Measurements from ENCODE around the gene ANTXR1. TPM values are rescaled to one million over a fixed set of nuclear protein-coding genes. Genes with fewer than 3 reads are reported as not detected.

ANTXR1 gene
- total and polyA plus RNA-seq, 5 donors from 2014 or later = not detected

DNA sequence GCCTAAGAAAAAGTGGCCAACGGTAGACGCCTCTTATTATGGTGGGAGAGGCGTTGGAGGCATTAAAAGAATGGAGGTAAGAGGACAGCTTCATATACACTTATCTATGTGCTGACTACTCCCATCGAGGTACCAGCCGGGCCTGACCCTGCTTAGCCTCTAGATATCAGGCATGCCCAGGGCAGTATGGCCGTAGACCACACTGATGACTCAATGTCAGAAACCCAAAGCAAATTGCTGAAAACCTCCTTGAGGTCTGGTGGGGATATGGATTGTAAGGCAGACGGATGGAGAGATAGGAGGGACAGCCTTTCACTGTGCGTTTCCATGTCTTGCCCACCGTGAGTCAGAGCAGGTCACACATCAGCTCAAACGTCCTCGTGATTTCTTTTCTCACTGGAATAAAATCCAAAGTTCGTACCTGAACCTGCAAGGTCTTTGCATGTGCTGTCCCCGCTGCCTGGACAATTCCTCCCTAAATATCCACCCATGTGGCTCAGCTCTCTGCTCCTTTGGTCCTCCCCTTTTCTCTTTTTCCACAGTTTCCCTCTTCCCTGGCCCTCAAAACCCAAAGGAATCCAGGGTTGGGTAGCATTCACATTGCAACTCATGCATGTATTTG, 168.9 kb downstream of the ANTXR1 start:
- H3K27me3 ChIP-seq (ENCODE audit: control insufficient read depth, insufficient read depth, low read length) = peaks cover 2% of the 10 kb centered on the region
- no peak overlapping the region for H3K4me3 ChIP-seq (ENCODE audit: low read depth, low read length)
- no peak overlapping the region for H3K27ac ChIP-seq (ENCODE audit: insufficient read depth, low read length, poor library complexity, severe bottlenecking)
- ATAC-seq (ENCODE audit: low read depth in 2 of 2) (no peak), DNase-seq (no peak)
- H3K36me3 Mint-ChIP-seq = no peaks in the 10 kb centered on the region
- H3K9me3 ChIP-seq (ENCODE audit: control insufficient read depth in 2 of 2, low read length in 2 of 2) = no peaks in the 10 kb centered on the region
- H3K27me3 Mint-ChIP-seq = peaks cover 23% of the 10 kb centered on the region
- no peak overlapping the region for H3K27ac Mint-ChIP-seq
- H3K9me3 Mint-ChIP-seq = no peaks in the 10 kb centered on the region
- no peaks in the 10 kb centered on the region for H3K36me3 ChIP-seq (ENCODE audit: control insufficient read depth, insufficient read depth, low read length)
- no peaks in the 10 kb centered on the region for H3K4me1 Mint-ChIP-seq
- no peaks in the 10 kb centered on the region for H3K4me1 ChIP-seq (ENCODE audit: control insufficient read depth, insufficient read depth, low read length, poor library complexity, severe bottlenecking)
- H3K4me3 Mint-ChIP-seq = no peak overlapping the region

DNA sequence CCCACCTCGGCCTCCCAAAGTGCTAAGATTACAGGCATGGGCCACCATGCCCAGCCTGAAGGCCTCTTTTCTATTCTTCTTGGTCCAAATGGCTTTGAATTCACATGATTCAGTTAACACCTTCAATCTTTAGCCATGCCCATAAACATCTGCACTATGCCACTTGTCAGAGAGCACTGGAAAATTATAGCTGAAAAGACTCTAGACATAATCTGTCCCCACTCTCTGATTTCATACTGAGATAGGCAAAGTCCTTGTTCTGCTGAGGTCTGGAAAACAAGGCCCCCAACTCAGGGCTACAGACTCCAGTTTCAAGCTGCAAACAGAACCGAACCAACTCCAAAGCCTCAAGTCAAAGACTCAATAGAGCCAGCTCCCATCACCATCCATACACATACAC, 170.7 kb downstream of the ANTXR1 start:
- no peaks in the 10 kb centered on the region for H3K4me1 ChIP-seq (ENCODE audit: control insufficient read depth, insufficient read depth, low read length, poor library complexity, severe bottlenecking)
- DNase-seq (no peak), ATAC-seq (ENCODE audit: low read depth in 2 of 2) (no peak)
- H3K27me3 ChIP-seq (ENCODE audit: control insufficient read depth, insufficient read depth, low read length) = no peaks in the 10 kb centered on the region
- H3K4me3 ChIP-seq (ENCODE audit: low read depth, low read length) = no peak overlapping the region
- H3K9me3 ChIP-seq (ENCODE audit: control insufficient read depth in 2 of 2, low read length in 2 of 2) = no peaks in the 10 kb centered on the region
- H3K36me3 ChIP-seq (ENCODE audit: control insufficient read depth, insufficient read depth, low read length) = no peaks in the 10 kb centered on the region
- no peak overlapping the region for H3K4me3 Mint-ChIP-seq
- no peaks in the 10 kb centered on the region for H3K9me3 Mint-ChIP-seq
- H3K4me1 Mint-ChIP-seq = no peaks in the 10 kb centered on the region
- no peaks in the 10 kb centered on the region for H3K36me3 Mint-ChIP-seq
- no peak overlapping the region for H3K27ac ChIP-seq (ENCODE audit: insufficient read depth, low read length, poor library complexity, severe bottlenecking)
- H3K27me3 Mint-ChIP-seq = peaks cover 25% of the 10 kb centered on the region
- peak overlapping the region in 1 of 3 donors; percentile 33 for H3K27ac Mint-ChIP-seq

DNA sequence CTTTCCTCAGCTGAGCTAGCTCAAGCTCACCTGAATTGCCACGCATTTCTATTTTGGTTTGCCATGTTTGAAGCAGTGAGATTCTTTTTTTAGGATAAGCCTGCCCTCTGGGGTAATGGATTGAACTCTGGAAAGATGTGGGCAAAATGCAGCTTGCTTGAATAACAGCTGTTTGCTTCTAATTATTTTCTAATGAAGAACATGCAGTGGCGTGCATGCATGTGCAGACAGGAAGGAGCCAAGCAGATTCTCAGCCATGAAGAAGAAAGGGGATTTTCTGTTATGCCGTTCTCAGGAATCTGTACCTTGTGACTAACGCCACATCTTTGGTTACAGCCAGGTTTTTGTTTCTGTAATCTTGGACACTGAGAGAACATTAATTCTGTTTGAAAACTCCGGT, 171.2 kb downstream of the ANTXR1 start:
- Histone ChIP-seq H3K27ac (ENCODE audit: insufficient read depth, low read length, poor library complexity, severe bottlenecking) (no peak overlapping the region), H3K36me3 (ENCODE audit: control insufficient read depth, insufficient read depth, low read length) (no peaks in the 10 kb centered on the region), H3K4me3 (ENCODE audit: low read depth, low read length) (no peak overlapping the region), H3K27me3 (ENCODE audit: control insufficient read depth, insufficient read depth, low read length) (no peaks in the 10 kb centered on the region), H3K9me3 (ENCODE audit: control insufficient read depth in 2 of 2, low read length in 2 of 2) (no peaks in the 10 kb centered on the region), H3K4me1 (ENCODE audit: control insufficient read depth, insufficient read depth, low read length, poor library complexity, severe bottlenecking) (no peaks in the 10 kb centered on the region)
- Mint-ChIP-seq H3K4me3 (no peak overlapping the region), H3K4me1 (no peaks in the 10 kb centered on the region), H3K27me3 (peaks cover 25% of the 10 kb centered on the region), H3K36me3 (no peaks in the 10 kb centered on the region), H3K9me3 (no peaks in the 10 kb centered on the region), H3K27ac (no peak overlapping the region)
- no peak for ATAC-seq (ENCODE audit: low read depth in 2 of 2)
- no peak for DNase-seq

DNA sequence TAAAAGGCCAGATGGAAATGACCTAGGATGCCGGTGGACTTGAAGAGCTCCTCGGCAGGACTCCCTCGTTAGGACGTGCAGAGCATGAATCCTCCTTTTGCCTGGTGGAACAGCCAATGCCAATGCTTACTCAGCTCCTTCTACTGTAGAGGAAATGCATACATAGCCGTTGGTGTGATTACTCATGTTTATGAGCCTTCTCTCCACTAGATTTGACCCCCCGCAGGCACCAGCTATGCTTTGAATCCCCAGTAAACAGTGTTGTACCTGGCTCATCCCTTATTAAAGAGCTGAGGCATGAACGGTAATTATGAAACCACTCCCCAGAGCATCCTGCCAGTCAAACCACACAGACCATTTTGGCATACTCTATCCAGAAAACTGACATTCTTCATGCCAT, 172.8 kb downstream of the ANTXR1 start:
- Histone ChIP-seq H3K4me1 (ENCODE audit: control insufficient read depth, insufficient read depth, low read length, poor library complexity, severe bottlenecking) (no peaks in the 10 kb centered on the region), H3K27me3 (ENCODE audit: control insufficient read depth, insufficient read depth, low read length) (peaks cover 2% of the 10 kb centered on the region), H3K27ac (ENCODE audit: insufficient read depth, low read length, poor library complexity, severe bottlenecking) (no peak overlapping the region), H3K9me3 (ENCODE audit: control insufficient read depth in 2 of 2, low read length in 2 of 2) (no peaks in the 10 kb centered on the region), H3K36me3 (ENCODE audit: control insufficient read depth, insufficient read depth, low read length) (no peaks in the 10 kb centered on the region), H3K4me3 (ENCODE audit: low read depth, low read length) (no peak overlapping the region)
- DNase-seq = no peak
- no peaks in the 10 kb centered on the region for H3K36me3 Mint-ChIP-seq
- no peaks in the 10 kb centered on the region for H3K4me1 Mint-ChIP-seq
- no peak overlapping the region for H3K27ac Mint-ChIP-seq
- ATAC-seq (ENCODE audit: low read depth in 2 of 2) = no peak
- H3K4me3 Mint-ChIP-seq = no peak overlapping the region
- no peaks in the 10 kb centered on the region for H3K9me3 Mint-ChIP-seq
- peaks cover 24% of the 10 kb centered on the region for H3K27me3 Mint-ChIP-seq

DNA sequence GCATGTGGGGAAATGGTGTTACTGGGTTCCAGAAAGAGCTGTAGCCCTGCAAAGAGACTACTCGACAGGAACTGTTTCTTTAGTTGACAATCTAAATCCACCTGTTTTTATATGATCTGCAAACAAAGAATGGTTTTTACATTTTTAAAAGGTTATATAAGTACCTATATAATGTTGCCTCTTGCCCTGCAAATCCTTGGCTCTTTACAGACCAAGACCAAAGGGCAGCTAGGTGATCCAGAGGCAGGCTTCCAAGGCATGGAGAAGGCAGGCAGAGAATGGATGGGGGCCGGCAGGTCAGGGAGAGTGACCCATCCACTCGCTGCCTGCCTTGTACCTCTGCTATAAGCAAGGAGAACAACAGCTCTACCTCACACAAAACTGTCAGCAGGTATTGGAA, 173.6 kb downstream of the ANTXR1 start:
- Mint-ChIP-seq H3K27me3 (peaks cover 19% of the 10 kb centered on the region), H3K4me3 (no peak overlapping the region), H3K27ac (no peak overlapping the region), H3K9me3 (no peaks in the 10 kb centered on the region), H3K4me1 (no peaks in the 10 kb centered on the region), H3K36me3 (no peaks in the 10 kb centered on the region)
- H3K27ac ChIP-seq (ENCODE audit: insufficient read depth, low read length, poor library complexity, severe bottlenecking) = no peak overlapping the region
- H3K4me1 ChIP-seq (ENCODE audit: control insufficient read depth, insufficient read depth, low read length, poor library complexity, severe bottlenecking) = no peaks in the 10 kb centered on the region
- H3K36me3 ChIP-seq (ENCODE audit: control insufficient read depth, insufficient read depth, low read length) = no peaks in the 10 kb centered on the region
- DNase-seq (no peak), ATAC-seq (ENCODE audit: low read depth in 2 of 2) (no peak)
- H3K4me3 ChIP-seq (ENCODE audit: low read depth, low read length) = no peak overlapping the region
- no peaks in the 10 kb centered on the region for H3K9me3 ChIP-seq (ENCODE audit: control insufficient read depth in 2 of 2, low read length in 2 of 2)
- peaks cover 2% of the 10 kb centered on the region for H3K27me3 ChIP-seq (ENCODE audit: control insufficient read depth, insufficient read depth, low read length)

DNA sequence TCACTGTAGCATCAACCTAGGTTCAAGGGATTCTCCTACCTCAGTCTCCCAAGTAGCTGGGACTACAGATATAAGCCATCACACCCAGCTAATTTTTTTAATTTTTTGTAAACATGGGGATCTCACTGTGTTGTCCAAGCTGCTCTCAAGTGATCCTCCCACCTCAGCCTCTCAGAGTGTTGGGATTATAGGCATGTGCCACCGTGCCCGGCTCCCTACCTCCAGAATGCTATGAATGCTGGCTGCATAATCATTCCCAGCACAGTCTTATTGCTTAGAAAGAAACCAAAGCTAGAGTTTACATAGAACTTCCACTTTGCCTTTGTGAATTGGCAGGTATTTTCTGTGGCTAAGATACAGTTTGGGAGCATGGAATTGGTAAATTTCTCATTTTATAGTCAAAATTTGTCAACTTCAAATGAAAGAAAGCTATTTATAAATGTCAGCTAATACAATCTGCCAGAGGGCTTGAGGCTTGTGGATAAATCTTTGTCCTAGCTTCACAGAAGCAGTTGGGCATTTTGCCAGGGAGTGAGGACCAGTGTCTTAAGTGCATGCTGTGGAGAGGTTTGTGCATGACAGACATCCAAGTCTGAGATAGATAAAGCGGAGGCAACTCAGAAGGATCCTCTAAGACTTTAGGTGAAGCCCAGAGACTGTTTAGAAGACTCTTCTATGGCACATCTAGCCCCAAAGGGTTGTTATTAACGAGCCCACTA, 175.4 kb downstream of the ANTXR1 start:
- H3K27me3 Mint-ChIP-seq = peaks cover 16% of the 10 kb centered on the region
- Histone ChIP-seq H3K27me3 (ENCODE audit: control insufficient read depth, insufficient read depth, low read length) (peaks cover 4% of the 10 kb centered on the region), H3K9me3 (ENCODE audit: control insufficient read depth in 2 of 2, low read length in 2 of 2) (no peaks in the 10 kb centered on the region), H3K4me3 (ENCODE audit: low read depth, low read length) (no peak overlapping the region), H3K36me3 (ENCODE audit: control insufficient read depth, insufficient read depth, low read length) (no peaks in the 10 kb centered on the region), H3K4me1 (ENCODE audit: control insufficient read depth, insufficient read depth, low read length, poor library complexity, severe bottlenecking) (no peaks in the 10 kb centered on the region), H3K27ac (ENCODE audit: insufficient read depth, low read length, poor library complexity, severe bottlenecking) (no peak overlapping the region)
- H3K4me3 Mint-ChIP-seq = no peak overlapping the region
- no peak overlapping the region for H3K27ac Mint-ChIP-seq
- H3K9me3 Mint-ChIP-seq = no peaks in the 10 kb centered on the region
- H3K4me1 Mint-ChIP-seq = no peaks in the 10 kb centered on the region
- no peak for ATAC-seq (ENCODE audit: low read depth in 2 of 2)
- H3K36me3 Mint-ChIP-seq = no peaks in the 10 kb centered on the region
- DNase-seq = no peak

DNA sequence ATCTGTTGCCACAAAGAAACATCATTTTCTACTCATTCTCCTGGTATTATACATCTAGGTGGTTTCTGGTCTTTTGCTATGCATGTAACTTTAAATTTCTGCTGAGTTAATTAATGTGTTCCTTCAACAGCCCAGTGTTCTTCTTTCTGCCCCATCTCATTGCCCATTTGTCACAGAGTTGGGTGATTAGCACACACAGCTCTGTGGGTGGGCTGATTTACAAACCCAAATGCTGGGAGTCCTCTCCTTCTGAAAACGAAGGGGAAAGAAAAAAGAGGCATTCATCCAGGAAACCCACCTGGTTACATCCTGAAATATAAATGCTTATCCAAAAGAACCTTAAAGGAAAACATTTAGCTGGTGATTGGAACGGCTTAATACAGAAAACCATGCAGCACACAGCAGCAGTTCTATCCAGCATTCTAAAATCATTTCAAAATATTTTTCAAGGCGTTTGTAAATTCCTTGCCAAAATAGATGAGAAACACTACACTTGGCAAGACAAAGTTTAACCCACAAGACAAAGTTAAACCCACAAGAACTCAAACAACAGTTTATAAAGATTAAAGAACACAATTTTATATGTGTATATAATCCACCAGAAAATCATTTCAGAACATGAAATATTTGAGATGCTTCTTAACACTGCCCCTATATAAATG, 177.9 kb downstream of the ANTXR1 start:
- DNase-seq = no peak
- Mint-ChIP-seq H3K36me3 (no peaks in the 10 kb centered on the region), H3K4me3 (no peak overlapping the region), H3K27me3 (peaks cover 26% of the 10 kb centered on the region), H3K4me1 (no peaks in the 10 kb centered on the region), H3K9me3 (no peaks in the 10 kb centered on the region), H3K27ac (no peak overlapping the region)
- no peaks in the 10 kb centered on the region for H3K9me3 ChIP-seq (ENCODE audit: control insufficient read depth in 2 of 2, low read length in 2 of 2)
- H3K4me1 ChIP-seq (ENCODE audit: control insufficient read depth, insufficient read depth, low read length, poor library complexity, severe bottlenecking) = no peaks in the 10 kb centered on the region
- H3K36me3 ChIP-seq (ENCODE audit: control insufficient read depth, insufficient read depth, low read length) = no peaks in the 10 kb centered on the region
- H3K27ac ChIP-seq (ENCODE audit: insufficient read depth, low read length, poor library complexity, severe bottlenecking) = no peak overlapping the region
- no peak overlapping the region for H3K4me3 ChIP-seq (ENCODE audit: low read depth, low read length)
- no peak for ATAC-seq (ENCODE audit: low read depth in 2 of 2)
- H3K27me3 ChIP-seq (ENCODE audit: control insufficient read depth, insufficient read depth, low read length) = peaks cover 6% of the 10 kb centered on the region

DNA sequence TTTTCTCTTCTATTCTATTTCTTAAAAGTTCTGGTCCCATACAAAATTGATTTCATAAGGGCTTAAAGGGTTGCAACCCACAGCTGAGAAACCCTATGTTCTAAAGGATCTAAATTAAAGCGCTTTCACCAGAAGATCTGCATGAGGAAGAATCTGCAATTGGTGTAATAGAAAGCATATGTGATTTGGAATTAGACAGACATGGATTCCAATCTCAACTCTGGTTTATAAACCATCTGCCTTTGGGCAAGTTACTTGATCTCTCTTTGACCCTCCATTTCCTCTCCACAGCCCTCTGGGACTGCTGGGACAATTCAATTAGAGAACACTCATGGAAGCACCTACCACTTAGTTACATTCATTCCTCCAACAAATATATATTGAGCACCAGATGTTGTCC, 178.7 kb downstream of the ANTXR1 start:
- peaks cover 25% of the 10 kb centered on the region for H3K27me3 Mint-ChIP-seq
- DNase-seq (no peak), ATAC-seq (ENCODE audit: low read depth in 2 of 2) (no peak)
- H3K4me1 ChIP-seq (ENCODE audit: control insufficient read depth, insufficient read depth, low read length, poor library complexity, severe bottlenecking) = no peaks in the 10 kb centered on the region
- no peaks in the 10 kb centered on the region for H3K9me3 Mint-ChIP-seq
- H3K4me1 Mint-ChIP-seq = no peaks in the 10 kb centered on the region
- H3K36me3 ChIP-seq (ENCODE audit: control insufficient read depth, insufficient read depth, low read length) = no peaks in the 10 kb centered on the region
- H3K27me3 ChIP-seq (ENCODE audit: control insufficient read depth, insufficient read depth, low read length) = peaks cover 6% of the 10 kb centered on the region
- H3K9me3 ChIP-seq (ENCODE audit: control insufficient read depth in 2 of 2, low read length in 2 of 2) = no peaks in the 10 kb centered on the region
- H3K36me3 Mint-ChIP-seq = no peaks in the 10 kb centered on the region
- H3K27ac Mint-ChIP-seq = no peak overlapping the region
- no peak overlapping the region for H3K4me3 Mint-ChIP-seq
- H3K4me3 ChIP-seq (ENCODE audit: low read depth, low read length) = no peak overlapping the region
- H3K27ac ChIP-seq (ENCODE audit: insufficient read depth, low read length, poor library complexity, severe bottlenecking) = no peak overlapping the region

Data from CD4-positive, CD25-positive, alpha-beta regulatory T cell (primary cell).